WERI-Rb-1 (cell line): ENCODE data around the gene GIT2.

ENCODE experiments used
- DNase-seq: peaks from one replicate; pipeline ENCODE4 v3.0.0-alpha.2; 2020
- H3K27ac ChIP-seq: fragments of 250-450 bp; sonication (Bioruptor Pico); 2 replicates; pipeline ENCODE4 v1.5.1; 2020; ENCODE audit warnings: mild to moderate bottlenecking, moderate library complexity
- H3K27me3 ChIP-seq: fragments of 250-450 bp; sonication (Bioruptor Pico); 2 replicates; pipeline ENCODE4 v1.5.1; 2021; ENCODE audit warnings: mild to moderate bottlenecking, low read depth, moderate library complexity; ENCODE audit not compliant: insufficient read depth, severe bottlenecking
- H3K36me3 ChIP-seq: fragments of 250-450 bp; sonication (Bioruptor Pico); 2 replicates; pipeline ENCODE4 v1.5.1; 2020; ENCODE audit warnings: mild to moderate bottlenecking, moderate library complexity
- H3K4me3 ChIP-seq: 2 replicates; pipeline ENCODE4 v1.5.1; 2011; ENCODE audit warnings: low read depth, mild to moderate bottlenecking, control low read depth, low read length
- H3K9me3 ChIP-seq: fragments of 250-450 bp; sonication (Bioruptor Pico); 2 replicates; pipeline ENCODE4 v1.5.1; 2021; ENCODE audit warnings: mild to moderate bottlenecking, moderate library complexity; ENCODE audit not compliant: severe bottlenecking
- CTCF ChIP-seq: IDR thresholded peaks from 2 replicates; pipeline ENCODE4 v1.5.1; 2011; ENCODE audit warnings: low read depth, mild to moderate bottlenecking, control low read depth, inconsistent platforms, low read length

GIT2 gene

DNA sequence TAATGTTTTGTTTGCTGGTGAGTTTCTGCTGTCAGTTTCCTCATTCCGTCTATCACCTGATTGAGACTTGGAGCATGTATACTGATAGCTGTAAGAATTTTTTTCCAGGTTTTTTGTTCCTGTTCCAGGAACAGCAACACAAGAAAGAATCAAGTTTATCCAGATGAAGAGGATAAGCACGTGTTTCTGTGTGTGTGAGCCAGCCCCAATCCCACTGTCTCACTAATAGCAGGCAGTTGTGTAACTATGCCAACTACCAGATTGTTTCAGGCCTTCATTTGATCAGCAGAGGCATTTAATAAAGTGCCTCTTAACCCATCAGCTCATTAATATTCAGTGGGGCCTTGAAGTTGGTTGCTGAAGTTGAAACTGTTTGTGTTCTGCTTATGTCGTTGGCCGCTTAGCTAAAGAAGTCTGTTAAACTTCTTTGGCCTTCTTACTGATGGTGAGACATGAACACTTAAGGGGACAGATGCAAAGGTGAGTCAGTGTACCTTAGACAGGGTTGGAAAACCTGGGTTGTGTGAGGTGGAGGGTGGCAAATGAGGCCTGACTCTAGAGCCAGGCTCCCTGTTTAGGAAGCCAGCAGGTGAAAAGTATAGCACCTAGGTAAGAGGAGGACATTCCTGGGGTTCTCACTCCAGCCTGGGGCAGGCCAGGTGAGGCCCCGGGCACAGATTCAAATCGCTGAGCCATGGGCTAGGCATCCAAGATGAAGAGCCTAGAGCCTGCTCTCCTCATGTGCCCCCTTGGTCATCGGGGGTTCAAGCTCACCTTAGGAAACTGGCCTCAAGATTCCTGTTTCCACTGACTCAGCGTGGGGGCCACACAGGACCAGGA, 6.7 kb upstream of the GIT2 start:
- H3K36me3 ChIP-seq: peaks cover 10% of the 10 kb centered on the region
- no peak for TF ChIP-seq CTCF
- no peaks in the 10 kb centered on the region for H3K9me3 ChIP-seq
- H3K27me3 ChIP-seq: no peaks in the 10 kb centered on the region
- no peak overlapping the region for H3K27ac ChIP-seq
- H3K4me3 ChIP-seq: no peak overlapping the region
- no peak for DNase-seq

DNA sequence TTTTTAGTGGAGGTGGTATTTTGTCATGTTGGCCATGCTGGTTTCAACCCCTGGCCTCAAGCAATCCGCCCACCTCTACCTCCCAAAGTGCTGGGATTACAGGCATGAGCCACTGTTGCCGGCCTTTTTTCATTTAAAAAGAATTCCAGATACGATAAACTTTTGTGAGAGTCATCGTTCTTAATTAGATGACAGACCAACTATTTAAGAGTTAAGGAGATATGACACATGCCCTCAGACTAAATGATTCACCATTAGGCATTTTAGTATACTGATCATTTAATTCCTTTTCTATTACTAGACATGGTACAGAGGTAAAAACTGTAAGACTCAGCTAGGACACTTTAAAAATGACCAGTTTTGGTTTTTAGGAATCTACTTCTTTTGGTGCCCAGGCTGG, 5.4 kb upstream of the GIT2 start:
- Histone ChIP-seq H3K36me3 (peaks cover 10% of the 10 kb centered on the region), H3K4me3 (no peak overlapping the region), H3K27ac (no peak overlapping the region), H3K9me3 (no peaks in the 10 kb centered on the region), H3K27me3 (no peaks in the 10 kb centered on the region)
- no peak for TF ChIP-seq CTCF
- no peak for DNase-seq

DNA sequence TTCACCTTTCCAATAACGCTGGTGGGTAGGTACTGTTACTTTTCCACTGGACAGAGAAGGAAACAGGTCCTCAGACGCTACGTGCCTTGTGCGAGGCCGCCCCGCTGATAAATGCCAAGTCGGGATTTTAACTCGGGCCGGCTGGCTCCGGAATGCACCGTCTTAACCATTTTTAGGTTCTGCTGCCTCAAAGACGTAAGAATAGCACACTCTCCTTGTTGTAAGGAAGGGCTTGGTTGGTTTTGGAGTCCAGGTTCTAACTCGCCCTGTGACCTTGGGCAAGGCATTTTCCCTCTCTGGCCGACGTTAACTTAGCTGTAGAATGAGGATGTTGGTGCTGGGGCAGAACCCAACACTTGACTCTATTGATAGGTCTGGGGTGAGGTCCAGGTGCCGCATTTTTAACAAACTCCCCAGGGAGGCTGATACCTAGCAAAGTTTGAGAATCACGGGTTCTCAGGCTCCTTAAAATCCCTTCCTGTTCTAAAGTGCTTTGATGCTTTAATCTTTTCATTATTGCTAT, 3.9 kb upstream of the GIT2 start:
- H3K27ac ChIP-seq: no peak overlapping the region
- H3K9me3 ChIP-seq: no peaks in the 10 kb centered on the region
- TF ChIP-seq CTCF: no peak
- H3K4me3 ChIP-seq: peak overlapping the region; percentile 60
- DNase-seq: no peak
- H3K36me3 ChIP-seq: peaks cover 10% of the 10 kb centered on the region
- no peaks in the 10 kb centered on the region for H3K27me3 ChIP-seq

GRCh38 chr12:109999649-109999971, 3.4 kb upstream of the GIT2 start:
- H3K27ac ChIP-seq: no peak overlapping the region; the same call in 1 of the 2 replicates
- TF ChIP-seq CTCF: no peak
- H3K36me3 ChIP-seq: peaks cover 10% of the 10 kb centered on the region
- no peaks in the 10 kb centered on the region for H3K27me3 ChIP-seq
- H3K4me3 ChIP-seq: peak overlapping the region; percentile 60
- DNase-seq: no peak
- H3K9me3 ChIP-seq: no peaks in the 10 kb centered on the region

- H3K27ac ChIP-seq: peak within 1 kb of the TSS; percentile 95
- H3K27me3 ChIP-seq: no peaks in the 10 kb centered on the region
- H3K36me3 ChIP-seq: peaks cover 10% of the 10 kb centered on the region
- no peaks in the 10 kb centered on the region for H3K9me3 ChIP-seq
- H3K4me3 ChIP-seq: peak within 1 kb of the TSS; percentile 60
- peak; percentile 86 for DNase-seq
- TF ChIP-seq CTCF: no peak
These were observed 2.9 kb upstream of the GIT2 start, which contains the start of gene ANKRD13A for GRCh38 chr12:109998904-109999648. Gene ANKRD13A, plus strand, starts transcription at chr12:109999430. Its CDS starts 259 bp downstream, at chr12:109999689.
